ENCODE results near the gene NUFIP2. TPM values are rescaled to one million over a fixed set of nuclear protein-coding genes. Genes with fewer than 3 reads are reported as not detected.
A peak's percentile ranks its signal among the peaks of the same experiment; 100 is the strongest.

The NUFIP2 gene
- total RNA-seq, 1 experiment from 2014 or later: 93.4 TPM

DNA sequence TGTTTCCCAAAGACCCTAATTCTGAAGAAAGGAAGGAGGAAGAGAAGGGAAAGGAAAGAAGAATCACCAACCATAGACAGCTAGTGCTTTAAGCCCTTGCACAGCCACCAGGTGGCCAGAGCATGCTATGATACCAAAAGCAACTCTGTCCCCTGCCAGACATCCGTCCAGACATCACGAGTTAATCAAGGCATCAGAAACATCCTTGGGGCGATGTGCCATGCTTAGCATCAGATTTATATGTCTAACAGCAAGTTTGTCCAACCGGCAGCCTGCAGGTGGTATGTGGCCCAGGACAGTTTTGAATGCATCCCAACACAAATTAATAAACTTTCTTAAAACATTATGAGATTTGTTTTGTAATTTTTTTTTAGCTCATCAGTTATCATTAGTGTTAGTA is 50.2 kb downstream of the NUFIP2 start:
- TF ChIP-seq, protein P1, sequence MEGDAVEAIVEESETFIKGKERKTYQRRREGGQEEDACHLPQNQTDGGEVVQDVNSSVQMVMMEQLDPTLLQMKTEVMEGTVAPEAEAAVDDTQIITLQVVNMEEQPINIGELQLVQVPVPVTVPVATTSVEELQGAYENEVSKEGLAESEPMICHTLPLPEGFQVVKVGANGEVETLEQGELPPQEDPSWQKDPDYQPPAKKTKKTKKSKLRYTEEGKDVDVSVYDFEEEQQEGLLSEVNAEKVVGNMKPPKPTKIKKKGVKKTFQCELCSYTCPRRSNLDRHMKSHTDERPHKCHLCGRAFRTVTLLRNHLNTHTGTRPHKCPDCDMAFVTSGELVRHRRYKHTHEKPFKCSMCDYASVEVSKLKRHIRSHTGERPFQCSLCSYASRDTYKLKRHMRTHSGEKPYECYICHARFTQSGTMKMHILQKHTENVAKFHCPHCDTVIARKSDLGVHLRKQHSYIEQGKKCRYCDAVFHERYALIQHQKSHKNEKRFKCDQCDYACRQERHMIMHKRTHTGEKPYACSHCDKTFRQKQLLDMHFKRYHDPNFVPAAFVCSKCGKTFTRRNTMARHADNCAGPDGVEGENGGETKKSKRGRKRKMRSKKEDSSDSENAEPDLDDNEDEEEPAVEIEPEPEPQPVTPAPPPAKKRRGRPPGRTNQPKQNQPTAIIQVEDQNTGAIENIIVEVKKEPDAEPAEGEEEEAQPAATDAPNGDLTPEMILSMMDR (conservative IDR thresholded peaks at IDR 0.05; ENCODE audit: low read depth, low read length): peak; percentile 51
- no peak for TF ChIP-seq EZH2 (IDR thresholded peaks at IDR 0.05; ENCODE audit: borderline replicate concordance, low read depth, low read length, poor library complexity, severe bottlenecking)
- BruUV-seq (replicated peaks): no TSS peak
- intact Hi-C loops (cut with micrococcal nuclease; ENCODE audit: unreplicated experiment): no loop called here
- ChIA-PET POLR2A (ENCODE audit: low non-redundant PET) (no interaction called here), CTCF (no interaction called here)
- peak; percentile 60 for DNase-seq (ENCODE audit: low spot score)
- no peaks in the 10 kb centered on the region for H3K4me1 ChIP-seq (ENCODE audit: insufficient read depth, low read length, poor library complexity, severe bottlenecking)
- no peak overlapping the region for H3K27ac ChIP-seq (ENCODE audit: low read depth, low read length, poor library complexity, severe bottlenecking)
- no peaks in the 10 kb centered on the region for H3K36me3 ChIP-seq (ENCODE audit: insufficient read depth, low read length, poor library complexity, severe bottlenecking)
- no peaks in the 10 kb centered on the region for H3K27me3 ChIP-seq (replicated peaks; ENCODE audit: insufficient read depth, low read depth, low read length, poor library complexity)
- H3K4me3 ChIP-seq (ENCODE audit: low read depth, low read length, poor library complexity, severe bottlenecking): no peak overlapping the region
- H3K9me3 ChIP-seq (ENCODE audit: low read depth, low read length, poor library complexity, severe bottlenecking): no peaks in the 10 kb centered on the region

DNA sequence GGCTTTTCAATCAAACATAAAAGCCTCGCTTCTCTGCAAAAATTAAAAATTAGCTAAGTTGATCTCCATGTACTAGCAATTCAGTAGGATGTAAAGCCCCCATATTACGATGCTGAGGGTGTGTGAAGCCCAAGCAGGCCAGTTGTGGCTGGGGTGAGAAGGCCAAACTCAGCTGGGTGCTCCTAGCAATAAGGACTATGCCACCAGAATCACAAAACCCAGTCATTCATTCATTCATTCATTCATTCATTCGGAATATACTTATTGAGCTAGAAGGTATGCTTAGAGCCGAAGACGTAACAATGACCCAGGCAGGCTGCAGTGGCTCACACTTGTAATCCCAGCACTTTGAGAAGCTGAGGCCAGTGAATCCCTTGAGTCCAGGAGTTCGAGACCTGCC is 51.2 kb downstream of the NUFIP2 start:
- POLR2A ChIA-PET (ENCODE audit: low non-redundant PET): no interaction called here
- TF ChIP-seq EZH2 (IDR thresholded peaks at IDR 0.05; ENCODE audit: borderline replicate concordance, low read depth, low read length, poor library complexity, severe bottlenecking): no peak
- TF ChIP-seq, protein P1 (conservative IDR thresholded peaks at IDR 0.05; ENCODE audit: low read depth, low read length): no peak

DNA sequence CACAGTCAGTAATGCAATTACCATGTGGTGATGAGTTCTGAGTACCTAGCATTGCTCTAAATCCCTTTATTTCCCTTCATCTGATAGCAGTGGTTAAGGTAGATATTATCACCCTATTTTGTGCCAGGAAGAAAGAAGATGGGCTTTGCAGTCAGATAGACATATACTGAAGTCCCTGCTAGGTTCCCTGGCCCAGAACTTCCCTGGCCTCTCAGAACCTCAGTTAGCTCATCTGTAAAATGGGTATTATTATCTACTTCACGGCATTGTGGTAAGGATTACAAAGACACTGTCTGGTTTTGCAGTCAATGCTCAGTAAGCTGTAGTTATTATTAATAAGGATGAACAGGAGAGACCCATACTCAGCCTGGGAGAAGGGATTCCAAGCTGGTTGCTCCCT is 51.9 kb downstream of the NUFIP2 start:
- H3K9me3 ChIP-seq (ENCODE audit: low read depth, low read length, poor library complexity, severe bottlenecking): no peaks in the 10 kb centered on the region
- H3K4me1 ChIP-seq (ENCODE audit: insufficient read depth, low read length, poor library complexity, severe bottlenecking): no peaks in the 10 kb centered on the region
- no peak for DNase-seq (ENCODE audit: low spot score)
- no peak overlapping the region for H3K27ac ChIP-seq (ENCODE audit: low read depth, low read length, poor library complexity, severe bottlenecking)
- TF ChIP-seq, protein P1 (conservative IDR thresholded peaks at IDR 0.05; ENCODE audit: low read depth, low read length): no peak
- TF ChIP-seq EZH2 (IDR thresholded peaks at IDR 0.05; ENCODE audit: borderline replicate concordance, low read depth, low read length, poor library complexity, severe bottlenecking): no peak
- ChIA-PET CTCF (no interaction called here), POLR2A (ENCODE audit: low non-redundant PET) (no interaction called here)
- no TSS peak for BruUV-seq (replicated peaks)
- intact Hi-C loops (cut with micrococcal nuclease; ENCODE audit: unreplicated experiment): no loop called here
- no peaks in the 10 kb centered on the region for H3K36me3 ChIP-seq (ENCODE audit: insufficient read depth, low read length, poor library complexity, severe bottlenecking)
- no peak overlapping the region for H3K4me3 ChIP-seq (ENCODE audit: low read depth, low read length, poor library complexity, severe bottlenecking)
- no peaks in the 10 kb centered on the region for H3K27me3 ChIP-seq (replicated peaks; ENCODE audit: insufficient read depth, low read depth, low read length, poor library complexity)

More for the DNA sequence above, 51.2 kb downstream of the NUFIP2 start:
- Histone ChIP-seq H3K36me3 (ENCODE audit: insufficient read depth, low read length, poor library complexity, severe bottlenecking) (no peaks in the 10 kb centered on the region), H3K4me3 (ENCODE audit: low read depth, low read length, poor library complexity, severe bottlenecking) (no peak overlapping the region), H3K9me3 (ENCODE audit: low read depth, low read length, poor library complexity, severe bottlenecking) (no peaks in the 10 kb centered on the region), H3K4me1 (ENCODE audit: insufficient read depth, low read length, poor library complexity, severe bottlenecking) (no peaks in the 10 kb centered on the region), H3K27ac (ENCODE audit: low read depth, low read length, poor library complexity, severe bottlenecking) (no peak overlapping the region), H3K27me3 (replicated peaks; ENCODE audit: insufficient read depth, low read depth, low read length, poor library complexity) (no peaks in the 10 kb centered on the region)
- CTCF ChIA-PET: no interaction called here
- intact Hi-C loops (cut with micrococcal nuclease; ENCODE audit: unreplicated experiment): no loop called here
- no TSS peak for BruUV-seq (replicated peaks)
- DNase-seq (ENCODE audit: low spot score): no peak

Data from A673 (cell line).